ENCODE results near the gene CST8.

The CST8 gene

DNA sequence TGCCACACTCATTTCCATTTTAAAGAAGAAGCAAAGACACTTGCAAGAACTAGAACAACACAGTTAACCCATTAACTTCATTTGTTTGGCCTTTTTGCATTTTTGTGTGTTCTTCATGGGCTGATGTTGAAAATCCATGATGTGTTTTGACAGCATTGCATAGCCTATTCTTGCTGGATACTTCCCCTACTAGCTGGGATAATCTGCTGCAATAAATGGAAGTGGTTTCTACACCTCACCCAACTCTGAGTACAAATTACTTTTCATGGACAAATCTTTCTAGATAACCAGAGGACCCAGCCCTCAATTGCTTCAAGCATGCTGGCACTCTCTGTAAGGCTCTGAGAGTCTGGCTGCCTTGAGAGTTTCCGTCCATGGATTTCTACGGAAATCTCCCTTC, 50.9 kb downstream of the CST8 start:
- TF ChIP-seq ZNF70 (CRISPR knock-in tag; IDR thresholded peaks at IDR 0.05) (no peak), ZFP30 (CRISPR knock-in tag; IDR thresholded peaks at IDR 0.05) (no peak), TSHZ2 (CRISPR knock-in tag; IDR thresholded peaks at IDR 0.05) (no peak), ZNF565 (CRISPR knock-in tag; conservative IDR thresholded peaks at IDR 0.05; ENCODE audit: low read depth) (no peak), RARB (CRISPR knock-in tag; IDR thresholded peaks at IDR 0.05) (no peak), ISL1 (CRISPR knock-in tag; IDR thresholded peaks at IDR 0.05) (no peak)
- ATAC-seq: no peak

DNA sequence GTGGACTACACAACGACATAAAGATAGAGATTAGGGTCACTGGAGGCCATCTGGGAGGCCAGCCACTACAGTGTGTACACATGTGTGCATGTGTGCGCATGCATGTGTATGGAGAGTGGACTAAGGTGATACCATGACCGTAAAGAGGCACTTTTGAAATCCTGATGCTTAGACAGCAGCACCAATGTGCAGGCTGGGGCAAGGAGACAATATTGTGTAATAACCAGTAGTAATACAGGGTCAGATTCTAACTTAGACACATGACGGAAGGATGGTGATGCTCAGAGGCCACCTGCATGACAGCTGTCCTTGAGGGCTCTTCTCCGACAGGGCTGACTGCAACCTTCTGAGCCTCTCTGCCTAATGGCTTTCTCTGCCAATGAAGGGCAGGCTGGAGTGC, 51.9 kb downstream of the CST8 start:
- no peak for ATAC-seq
- TF ChIP-seq BACH2 (CRISPR knock-in tag; IDR thresholded peaks at IDR 0.05; ENCODE audit: borderline replicate concordance) (no peak), ZFP3 (CRISPR knock-in tag; IDR thresholded peaks at IDR 0.05) (no peak), ISL1 (CRISPR knock-in tag; IDR thresholded peaks at IDR 0.05) (no peak), ZNF565 (CRISPR knock-in tag; conservative IDR thresholded peaks at IDR 0.05; ENCODE audit: low read depth) (no peak), ZNF70 (CRISPR knock-in tag; IDR thresholded peaks at IDR 0.05) (no peak), ESRRG (CRISPR knock-in tag; IDR thresholded peaks at IDR 0.05) (no peak), TOX (CRISPR knock-in tag; IDR thresholded peaks at IDR 0.05; ENCODE audit: borderline replicate concordance) (no peak), SNAI2 (CRISPR knock-in tag; IDR thresholded peaks at IDR 0.05) (no peak), TCF4 (CRISPR knock-in tag; IDR thresholded peaks at IDR 0.05; ENCODE audit: borderline replicate concordance) (no peak), ZC3H10 (CRISPR knock-in tag; IDR thresholded peaks at IDR 0.05) (no peak), ZFP30 (CRISPR knock-in tag; IDR thresholded peaks at IDR 0.05) (no peak), TSHZ2 (CRISPR knock-in tag; IDR thresholded peaks at IDR 0.05) (no peak), PATZ1 (CRISPR knock-in tag; IDR thresholded peaks at IDR 0.05; ENCODE audit: borderline replicate concordance) (no peak), OSR1 (CRISPR knock-in tag; IDR thresholded peaks at IDR 0.05) (no peak), GLIS3 (CRISPR knock-in tag; IDR thresholded peaks at IDR 0.05) (no peak), CSDC2 (CRISPR knock-in tag; IDR thresholded peaks at IDR 0.05) (no peak), ZNF8 (CRISPR knock-in tag; IDR thresholded peaks at IDR 0.05) (no peak), CREB5 (CRISPR knock-in tag; IDR thresholded peaks at IDR 0.05; ENCODE audit: low read depth) (no peak)
- TF ChIP-seq, protein P1, sequence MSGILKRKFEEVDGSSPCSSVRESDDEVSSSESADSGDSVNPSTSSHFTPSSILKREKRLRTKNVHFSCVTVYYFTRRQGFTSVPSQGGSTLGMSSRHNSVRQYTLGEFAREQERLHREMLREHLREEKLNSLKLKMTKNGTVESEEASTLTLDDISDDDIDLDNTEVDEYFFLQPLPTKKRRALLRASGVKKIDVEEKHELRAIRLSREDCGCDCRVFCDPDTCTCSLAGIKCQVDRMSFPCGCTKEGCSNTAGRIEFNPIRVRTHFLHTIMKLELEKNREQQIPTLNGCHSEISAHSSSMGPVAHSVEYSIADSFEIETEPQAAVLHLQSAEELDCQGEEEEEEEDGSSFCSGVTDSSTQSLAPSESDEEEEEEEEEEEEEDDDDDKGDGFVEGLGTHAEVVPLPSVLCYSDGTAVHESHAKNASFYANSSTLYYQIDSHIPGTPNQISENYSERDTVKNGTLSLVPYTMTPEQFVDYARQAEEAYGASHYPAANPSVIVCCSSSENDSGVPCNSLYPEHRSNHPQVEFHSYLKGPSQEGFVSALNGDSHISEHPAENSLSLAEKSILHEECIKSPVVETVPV (CRISPR knock-in tag; IDR thresholded peaks at IDR 0.05): no peak

DNA sequence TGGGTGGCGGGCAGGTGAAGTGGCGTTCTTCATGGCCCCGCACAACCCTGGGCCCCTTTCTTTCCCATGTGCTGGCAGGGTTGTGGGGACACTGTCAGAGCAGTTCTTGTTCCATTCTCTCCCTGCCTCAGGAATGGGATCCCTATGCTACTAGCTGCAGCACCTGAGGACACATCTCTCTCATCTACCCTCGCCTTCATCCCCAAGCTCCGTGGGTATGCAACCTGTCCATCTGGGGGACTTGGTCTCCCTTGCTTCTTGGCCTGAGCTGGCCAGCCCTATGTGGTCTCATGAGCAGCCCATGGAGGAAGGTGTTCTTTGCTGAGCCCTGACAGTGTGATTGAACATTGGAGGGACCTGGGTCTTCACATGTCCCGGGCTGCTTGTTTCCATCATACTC, 53.2 kb downstream of the CST8 start:
- ATAC-seq: no peak
- TF ChIP-seq ISL1 (CRISPR knock-in tag; IDR thresholded peaks at IDR 0.05) (no peak), RARB (CRISPR knock-in tag; IDR thresholded peaks at IDR 0.05) (no peak), PATZ1 (CRISPR knock-in tag; IDR thresholded peaks at IDR 0.05; ENCODE audit: borderline replicate concordance) (no peak), ZNF565 (CRISPR knock-in tag; conservative IDR thresholded peaks at IDR 0.05; ENCODE audit: low read depth) (no peak), OSR1 (CRISPR knock-in tag; IDR thresholded peaks at IDR 0.05) (no peak), CSDC2 (CRISPR knock-in tag; IDR thresholded peaks at IDR 0.05) (no peak), POU6F1 (CRISPR knock-in tag; IDR thresholded peaks at IDR 0.05; ENCODE audit: borderline replicate concordance, low read depth) (no peak), ZC3H10 (CRISPR knock-in tag; IDR thresholded peaks at IDR 0.05) (no peak), ZFP30 (CRISPR knock-in tag; IDR thresholded peaks at IDR 0.05) (no peak), BACH2 (CRISPR knock-in tag; IDR thresholded peaks at IDR 0.05; ENCODE audit: borderline replicate concordance) (no peak), SNAI2 (CRISPR knock-in tag; IDR thresholded peaks at IDR 0.05) (no peak), ESRRG (CRISPR knock-in tag; IDR thresholded peaks at IDR 0.05) (no peak), PPARA (CRISPR knock-in tag; IDR thresholded peaks at IDR 0.05; ENCODE audit: borderline replicate concordance) (no peak)

Data from SK-N-SH treated with all-trans-retinoic acid at 6 μM for 48 hours (cell line).